HG03439 (cell line): ENCODE measurements around the gene POLR3E.
"Not testable (repeated sequence)": the region's sequence is repeated elsewhere in the genome, so short reads cannot be mapped to it uniquely, and the experiment has no call there.

Experiments
- ATAC-seq: cut with Tn5 transposase; IDR thresholded peaks from one replicate; pipeline ENCODE4 v1.9.1; 2021; ENCODE audit warnings: mild to moderate bottlenecking, moderate library complexity; ENCODE audit not compliant: unreplicated experiment

POLR3E gene

DNA sequence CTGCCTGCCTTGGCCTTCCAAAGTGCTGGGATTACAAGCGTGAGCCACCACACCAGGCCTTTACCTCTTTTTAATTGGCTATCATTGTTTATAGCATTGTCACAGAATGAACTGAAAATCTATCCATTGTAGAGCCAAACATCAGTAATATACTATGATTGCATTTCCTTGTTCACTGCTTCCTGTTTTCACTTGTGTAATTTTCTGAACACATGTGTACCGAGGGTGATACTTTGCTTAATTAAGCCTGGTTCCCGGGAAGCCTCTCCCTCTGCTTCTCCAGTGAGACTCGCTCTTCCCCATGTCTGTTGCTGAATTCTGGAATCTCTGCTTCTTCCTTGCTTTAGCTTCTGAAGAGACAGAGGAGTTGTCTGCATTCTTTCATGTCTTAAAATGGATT, 33.1 kb downstream of the POLR3E start:
- no peak for ATAC-seq

DNA sequence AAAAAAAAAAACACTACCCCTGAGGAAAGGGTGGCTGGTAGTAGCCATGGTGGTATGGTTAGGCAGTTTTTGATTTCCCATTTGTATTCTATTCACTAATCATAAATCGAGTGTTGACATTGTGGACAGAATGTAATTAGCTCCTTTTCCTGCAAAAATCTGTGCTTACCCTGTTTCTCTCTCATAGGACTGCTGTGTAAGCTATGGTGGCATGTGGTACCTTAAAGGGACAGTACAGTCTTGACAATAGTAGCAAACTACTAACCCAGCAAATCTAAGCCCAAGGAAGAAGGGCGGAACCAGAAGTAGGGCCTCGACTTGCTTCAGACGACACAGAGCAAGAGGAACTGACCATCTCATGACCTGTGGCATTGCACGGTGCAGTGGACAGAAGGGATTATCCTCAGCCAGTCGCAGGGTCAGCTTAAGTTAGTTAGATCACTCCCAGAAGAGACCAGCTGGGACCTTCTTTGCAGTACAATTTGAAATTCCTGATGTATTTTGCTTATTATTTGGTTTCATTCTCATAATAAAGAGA, 36.3 kb downstream of the POLR3E start:
- no peak for ATAC-seq

DNA sequence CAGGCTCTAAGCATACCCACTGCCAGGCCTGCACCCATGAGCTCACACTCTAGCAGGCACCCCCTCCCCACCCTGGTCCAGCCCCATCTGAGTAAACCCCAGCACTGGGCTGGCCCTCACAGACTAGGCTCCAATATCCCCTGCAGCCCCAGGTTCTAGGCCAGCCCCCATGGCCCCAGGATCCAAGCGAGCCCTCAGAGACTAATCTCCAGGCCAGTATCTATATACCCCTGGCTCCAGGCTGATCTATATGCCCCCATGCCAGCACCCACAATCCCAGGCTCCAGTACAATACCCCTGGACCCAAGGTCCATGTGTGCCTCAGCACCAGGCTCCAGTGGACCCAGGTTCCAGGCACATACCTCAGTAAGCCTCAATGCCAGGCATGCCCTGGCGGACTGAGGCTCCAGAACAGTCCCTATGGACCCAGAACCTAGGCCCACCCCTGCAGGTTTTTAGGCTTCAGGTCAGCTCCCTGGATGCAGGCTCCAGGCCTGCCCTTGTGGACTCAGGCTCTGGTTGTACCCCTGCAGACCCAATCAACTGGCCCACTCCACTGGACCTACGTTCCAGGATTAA, 38.5 kb downstream of the POLR3E start:
- no peak for ATAC-seq

DNA sequence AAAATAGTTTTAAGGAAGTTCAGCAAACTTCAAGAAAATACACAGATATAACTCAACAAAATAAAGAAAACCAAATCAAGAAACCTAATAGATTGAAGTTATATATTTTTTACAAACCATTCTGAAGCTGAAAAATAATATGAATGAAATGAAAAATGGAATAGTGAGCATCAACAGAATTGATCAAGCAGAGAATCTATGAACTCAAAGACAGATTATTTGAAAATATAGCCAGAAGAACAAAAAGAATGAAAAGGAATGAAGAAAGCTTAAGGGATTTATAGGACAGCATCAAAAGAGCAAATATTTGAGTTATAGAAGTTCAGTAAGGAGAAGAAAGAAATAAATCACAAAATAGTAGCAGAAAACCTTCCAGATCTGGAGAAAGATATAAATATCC, 39.4 kb downstream of the POLR3E start:
- ATAC-seq: no peak

DNA sequence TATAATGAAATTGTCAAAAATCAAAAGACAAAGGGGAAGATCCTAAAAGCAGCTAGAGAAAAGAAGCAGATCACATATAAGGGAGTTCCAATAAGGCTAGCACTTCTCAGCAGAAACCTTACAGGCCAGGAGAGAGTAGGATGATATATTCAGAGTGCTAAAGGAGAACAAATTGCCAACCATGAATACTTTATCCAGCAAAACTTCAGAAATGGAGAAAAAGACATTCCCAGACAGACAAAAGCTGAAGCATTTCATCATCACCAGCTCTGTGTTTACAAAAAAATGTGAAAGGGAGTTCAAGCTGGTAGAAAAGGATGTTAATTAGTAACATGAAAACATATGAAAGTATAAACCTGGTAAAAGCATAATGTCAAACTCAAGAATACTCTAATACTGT, 39.8 kb downstream of the POLR3E start:
- no peak for ATAC-seq

DNA sequence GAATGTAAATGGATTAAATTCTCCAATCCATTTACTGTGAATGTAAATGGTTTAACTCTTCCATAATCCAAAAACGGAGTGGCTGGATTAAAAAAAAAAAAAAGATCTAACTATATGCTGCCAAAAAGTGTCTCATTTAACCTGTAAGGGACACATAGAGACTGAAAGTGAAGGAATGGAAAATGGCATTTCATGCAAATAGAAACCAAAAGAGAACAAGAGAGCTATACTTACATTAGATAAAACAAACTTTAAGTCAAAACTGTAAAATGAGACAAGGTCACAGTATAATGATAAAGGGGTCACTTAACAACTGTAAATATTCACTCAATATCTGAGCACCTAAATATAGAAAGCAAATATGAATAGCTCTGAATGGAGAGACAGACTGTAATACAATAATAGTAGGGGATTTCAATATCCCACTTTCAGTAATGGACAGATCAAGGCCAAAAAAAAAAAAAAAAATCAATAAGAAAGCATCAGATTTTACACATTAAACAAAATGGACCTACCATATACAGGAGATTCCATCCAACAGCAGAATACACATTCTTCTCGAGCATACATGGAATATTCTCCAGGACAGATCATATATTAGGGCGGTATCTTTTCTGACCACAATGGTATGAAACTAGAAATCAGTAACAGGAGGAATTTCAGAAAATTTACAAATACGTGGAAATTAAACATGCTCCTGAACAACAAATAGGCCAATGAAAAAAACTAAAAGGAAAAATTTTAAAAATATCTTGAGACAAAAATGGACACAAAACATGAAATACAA, 40.8 kb downstream of the POLR3E start:
- no peak for ATAC-seq

DNA sequence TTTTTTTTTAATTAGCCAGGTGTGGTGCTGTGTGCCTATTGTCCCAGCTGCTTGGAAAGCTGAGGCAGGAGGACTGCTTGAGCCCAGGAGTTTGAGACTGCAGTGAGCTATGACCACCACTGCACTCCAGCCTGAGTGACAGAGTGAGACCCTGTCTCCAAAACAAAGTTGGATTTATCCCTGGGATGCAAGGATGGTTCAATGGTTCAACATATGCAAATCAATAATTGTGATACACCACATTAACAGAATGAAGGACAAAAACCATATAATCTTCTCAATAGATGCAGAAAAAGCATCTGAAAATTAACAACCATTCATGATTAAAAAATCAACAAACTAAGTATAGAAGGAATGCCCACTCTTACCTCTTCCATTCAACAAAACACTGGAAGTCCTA, 43.7 kb downstream of the POLR3E start:
- no peak for ATAC-seq

DNA sequence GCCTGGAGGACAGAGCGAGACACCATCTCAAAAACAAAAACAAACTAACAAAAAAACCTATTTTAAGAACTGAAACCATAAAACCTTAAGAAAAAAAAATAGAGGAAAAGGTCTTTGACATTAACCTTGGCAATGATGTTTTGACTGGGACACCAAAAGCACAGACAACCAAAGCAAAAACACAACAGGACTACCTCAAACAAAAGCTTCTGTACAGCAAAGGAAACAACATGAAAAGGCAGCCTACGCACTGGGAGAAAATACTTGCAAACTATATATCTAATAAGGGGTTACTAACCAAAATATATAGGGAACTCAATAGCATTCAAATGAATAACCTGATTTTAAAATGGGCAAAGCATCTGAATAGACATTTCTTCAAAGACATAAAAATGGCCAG, 44.9 kb downstream of the POLR3E start:
- ATAC-seq: no peak

DNA sequence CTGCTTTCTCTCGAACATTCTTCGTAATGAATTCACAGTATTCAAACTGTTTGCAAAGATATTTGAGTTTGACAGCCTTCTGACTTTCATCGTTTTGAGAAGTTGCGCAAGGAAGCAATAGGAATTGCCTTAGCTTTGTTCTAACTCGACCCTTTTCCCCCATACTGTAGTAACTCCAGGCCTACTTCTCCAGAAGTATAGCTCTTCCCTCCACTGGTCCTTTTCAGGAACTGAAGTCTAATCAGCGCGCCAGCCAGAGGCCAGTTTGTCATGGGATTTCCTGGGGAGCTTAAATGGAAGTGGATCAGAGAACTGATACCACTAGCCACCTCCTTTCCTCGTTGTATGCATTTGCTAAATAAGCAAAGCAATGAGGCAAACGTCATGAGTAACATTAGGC, 49.3 kb downstream of the POLR3E start:
- no peak for ATAC-seq

DNA sequence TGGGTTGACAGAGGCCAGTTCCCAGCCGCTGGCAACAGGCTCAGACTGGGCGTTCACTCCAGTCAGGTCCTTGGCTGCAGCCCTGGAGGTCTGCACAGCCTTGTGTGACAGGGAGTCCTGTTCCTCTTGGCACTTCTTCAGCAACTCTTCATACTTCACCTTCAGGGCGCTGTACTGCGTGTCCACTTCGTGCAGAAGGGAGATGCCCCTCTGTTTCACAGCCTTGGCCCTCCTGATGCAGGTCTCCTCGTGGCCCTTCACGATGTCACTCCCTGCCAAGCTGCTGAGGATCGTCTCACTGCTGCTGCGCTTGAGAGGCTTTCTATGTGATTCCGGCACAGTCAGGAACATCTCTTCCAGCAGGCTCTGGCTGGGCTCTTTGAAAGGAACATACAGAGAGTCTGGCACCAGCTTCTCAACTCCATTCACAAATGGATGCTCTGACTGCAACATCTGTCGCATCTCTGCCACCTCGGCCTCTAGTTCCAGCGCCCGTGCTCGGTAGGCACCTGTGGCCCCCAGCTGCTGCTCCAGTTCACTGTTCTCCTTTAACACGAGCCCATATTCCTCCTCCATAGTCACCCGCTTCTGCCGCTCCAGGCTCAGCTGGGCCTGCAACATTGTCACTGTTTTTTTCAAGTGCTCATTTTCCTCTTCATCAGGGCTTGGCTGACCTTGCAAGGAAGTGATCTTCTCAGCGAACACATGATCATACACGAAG, 50.1 kb downstream of the POLR3E start:
- ATAC-seq: no peak

DNA sequence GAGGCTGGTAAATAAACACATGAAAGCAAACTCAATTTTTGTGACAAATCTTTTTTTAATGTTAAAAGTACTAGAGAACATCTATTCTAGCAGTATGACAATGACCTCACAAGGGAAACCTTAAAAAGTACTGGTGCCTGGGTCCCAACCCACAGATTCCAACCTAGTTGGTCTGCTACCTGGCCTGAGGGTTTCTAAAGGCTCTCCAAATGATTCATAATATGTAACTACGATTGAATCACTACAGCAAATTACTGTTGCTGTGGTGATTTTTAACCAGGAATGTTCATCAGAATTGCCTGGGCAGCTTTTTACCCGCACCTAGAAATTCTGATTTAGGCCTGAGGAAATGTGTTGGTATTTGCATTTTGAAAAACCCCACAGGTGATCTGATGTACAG, 51.1 kb downstream of the POLR3E start:
- no peak for ATAC-seq

DNA sequence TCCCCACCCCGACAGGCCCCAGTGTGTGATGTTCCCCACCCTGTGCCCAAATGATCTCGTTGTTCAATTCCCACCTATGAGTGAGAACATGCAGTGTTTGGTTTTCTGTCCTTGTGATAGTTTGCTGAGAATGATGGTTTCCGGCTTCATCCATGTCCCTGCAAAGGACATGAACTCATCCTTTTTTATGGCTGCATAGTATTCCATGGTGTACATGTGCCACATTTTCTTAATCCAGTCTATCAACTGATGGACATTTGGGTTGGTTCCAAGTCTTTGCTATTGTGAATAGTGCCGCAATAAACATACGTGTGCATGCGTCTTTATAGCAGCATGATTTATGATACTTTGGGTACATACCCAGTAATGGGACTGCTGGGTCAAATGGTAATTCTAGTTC, 53.8 kb downstream of the POLR3E start:
- ATAC-seq: not testable (repeated sequence)

DNA sequence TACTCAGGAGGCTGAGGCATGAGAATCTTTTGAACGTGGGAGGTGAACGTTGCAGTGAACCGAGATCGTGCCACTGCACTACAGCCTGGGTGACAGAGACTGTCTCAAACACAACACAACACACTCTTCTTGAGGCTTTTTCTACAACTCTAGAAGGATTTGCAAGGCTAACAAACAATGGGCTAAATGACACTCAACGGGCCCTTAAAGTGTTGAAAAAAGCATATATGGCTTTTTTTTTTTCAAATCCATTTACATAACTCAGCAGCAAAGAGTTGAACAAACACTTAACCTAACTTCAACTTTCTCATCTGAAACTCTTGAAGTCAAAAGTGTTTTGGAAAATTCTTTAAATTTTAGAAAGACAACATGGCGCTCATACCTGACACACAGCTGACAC, 54.9 kb downstream of the POLR3E start:
- ATAC-seq: no peak

DNA sequence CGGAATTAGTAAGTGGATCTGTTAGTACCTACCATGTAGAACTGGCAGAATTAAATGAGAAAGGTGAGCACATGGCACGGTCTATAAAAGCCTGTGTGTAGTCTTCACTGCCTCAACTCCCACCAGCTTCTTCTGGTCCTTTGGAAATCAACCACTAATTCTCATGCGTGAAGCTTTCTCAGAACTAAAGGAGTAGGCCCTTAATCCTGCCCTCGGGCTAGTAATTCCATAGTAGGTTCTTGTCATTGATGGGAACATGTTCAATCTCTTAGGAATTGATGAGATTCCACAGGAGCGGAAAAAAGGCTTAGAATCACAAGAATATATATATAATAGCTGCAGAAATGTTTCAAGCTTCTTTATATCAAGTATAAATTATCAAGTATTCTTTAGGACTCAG, 55.5 kb downstream of the POLR3E start:
- no peak for ATAC-seq

DNA sequence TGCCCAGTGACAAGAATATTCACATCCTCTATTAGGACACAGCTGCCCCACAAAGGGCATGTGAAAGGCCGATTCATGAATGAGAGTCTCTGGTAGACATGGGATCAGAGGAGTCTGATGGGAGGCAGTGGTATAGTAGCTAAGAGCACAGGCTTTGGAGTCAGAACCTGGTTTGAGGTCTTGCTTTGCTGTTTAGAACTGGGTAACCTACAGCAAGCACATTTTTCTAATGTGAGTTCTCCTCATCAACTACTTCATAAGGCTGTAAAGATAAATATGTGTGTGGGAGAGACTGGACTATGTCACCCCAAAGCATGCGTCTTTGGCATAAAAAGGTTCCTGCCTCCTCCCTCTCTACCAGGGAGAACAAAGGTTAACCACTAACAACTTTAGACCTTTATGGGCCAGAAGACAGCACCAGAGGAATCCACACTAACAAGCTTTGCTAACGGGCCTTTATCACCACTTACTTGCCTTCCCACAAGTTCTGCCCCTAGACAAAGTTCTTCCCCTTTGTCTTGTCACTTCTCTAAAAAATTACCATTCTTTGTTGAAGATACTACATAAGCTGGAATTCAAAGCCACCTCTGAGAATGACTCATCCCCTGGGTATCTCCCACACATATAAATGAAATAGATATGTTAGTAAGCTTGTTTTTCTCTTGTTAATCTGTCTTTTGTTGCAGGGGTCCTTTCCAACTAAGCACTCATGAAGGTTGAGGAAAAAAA, 56.1 kb downstream of the POLR3E start:
- no peak for ATAC-seq

DNA sequence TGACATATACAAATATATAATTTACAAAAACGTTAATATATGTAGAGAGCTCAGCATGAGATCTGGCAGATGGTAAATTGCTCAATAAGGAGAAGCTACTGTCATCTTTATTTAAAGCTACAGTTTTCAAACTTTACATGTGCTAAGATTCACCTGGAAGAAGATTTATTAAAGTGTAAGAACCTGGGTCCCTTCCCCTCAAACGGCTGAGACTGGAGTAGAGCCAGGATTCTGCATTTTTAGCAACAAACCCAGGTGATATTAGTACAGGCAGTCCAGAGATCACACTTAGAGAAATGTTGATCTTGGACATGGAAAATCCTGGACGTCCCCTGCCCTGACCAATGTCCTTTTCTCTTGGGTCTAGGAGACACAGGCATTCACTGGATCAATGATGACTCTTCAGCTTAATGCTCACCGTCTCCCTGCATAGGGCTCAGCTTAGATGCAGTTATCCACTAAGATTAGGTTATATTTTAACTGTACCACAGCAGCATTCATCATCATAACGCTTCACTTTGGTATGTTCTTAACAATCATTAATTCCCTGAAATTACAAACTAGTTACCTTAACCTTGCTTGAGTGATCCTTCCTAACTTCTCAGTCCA, 56.8 kb downstream of the POLR3E start:
- no peak for ATAC-seq

DNA sequence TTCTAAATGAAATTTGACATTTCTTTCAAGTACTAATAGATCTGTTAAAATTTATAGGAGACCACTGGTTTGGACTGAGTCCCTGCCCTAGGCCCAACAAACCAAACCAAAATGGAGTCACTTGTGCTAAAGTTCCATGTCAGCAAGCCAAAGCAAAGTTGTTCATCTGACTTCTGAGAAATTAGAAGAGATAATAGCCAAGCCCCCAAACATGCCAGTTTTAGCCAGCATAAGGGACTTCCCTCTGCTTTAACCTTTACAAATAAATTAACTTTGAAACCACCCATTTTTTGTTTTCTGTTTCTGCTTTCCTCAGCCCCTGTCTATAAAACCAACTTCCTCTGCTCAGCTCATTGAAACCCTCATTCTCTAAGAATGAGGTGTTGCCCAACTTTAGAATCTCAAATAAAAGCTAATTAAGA, 58.3 kb downstream of the POLR3E start:
- no peak for ATAC-seq

DNA sequence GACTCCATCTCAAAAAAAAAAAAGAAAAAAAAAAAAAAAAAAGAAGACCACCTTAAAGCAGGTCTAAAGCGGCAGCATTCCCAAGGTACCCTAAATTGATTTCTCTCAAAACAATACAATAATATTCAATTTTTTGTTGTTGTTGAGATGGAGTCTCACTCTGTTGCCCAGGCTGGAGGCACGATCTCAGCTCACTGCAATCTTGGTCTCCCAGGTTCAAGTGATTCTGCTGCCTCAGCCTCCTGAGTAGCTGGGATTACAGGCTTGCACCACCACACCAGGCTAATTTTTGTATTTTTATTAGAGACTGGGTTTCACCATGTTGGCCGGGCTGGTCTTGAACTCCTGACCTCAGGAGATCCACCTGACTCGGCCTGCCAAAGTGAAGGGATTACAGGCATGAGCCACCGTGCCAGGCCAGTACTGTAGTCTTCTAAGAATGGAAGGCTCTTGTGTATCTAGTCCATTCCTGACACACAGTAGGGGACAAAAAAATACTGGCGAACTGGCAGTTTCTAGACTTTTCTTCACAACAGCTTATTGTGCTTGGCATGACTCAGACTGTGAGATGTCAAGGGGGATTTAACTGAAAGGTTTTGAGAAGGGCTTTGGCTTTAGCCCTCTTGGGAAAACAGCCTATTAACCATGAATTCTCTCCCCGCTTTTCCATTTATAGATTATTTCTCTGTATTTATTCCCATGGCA, 59.9 kb downstream of the POLR3E start:
- peak; percentile 26 for ATAC-seq

DNA sequence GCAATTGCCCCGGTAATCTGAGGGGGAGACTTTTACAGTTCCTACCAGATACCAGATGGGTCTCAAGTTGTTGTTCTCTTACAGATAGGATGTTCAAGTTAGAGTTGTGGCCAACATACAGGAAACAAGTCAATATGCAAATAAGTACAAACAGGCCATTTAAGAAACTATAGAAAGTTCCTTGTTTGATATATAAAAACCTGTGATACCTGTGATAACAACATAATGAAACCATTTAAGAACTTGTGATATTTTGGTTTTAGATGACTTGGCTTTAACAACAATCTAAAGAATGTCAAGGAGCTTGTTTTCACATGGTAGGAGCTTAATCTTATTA, 60.4 kb downstream of the POLR3E start:
- ATAC-seq: peak; percentile 55

DNA sequence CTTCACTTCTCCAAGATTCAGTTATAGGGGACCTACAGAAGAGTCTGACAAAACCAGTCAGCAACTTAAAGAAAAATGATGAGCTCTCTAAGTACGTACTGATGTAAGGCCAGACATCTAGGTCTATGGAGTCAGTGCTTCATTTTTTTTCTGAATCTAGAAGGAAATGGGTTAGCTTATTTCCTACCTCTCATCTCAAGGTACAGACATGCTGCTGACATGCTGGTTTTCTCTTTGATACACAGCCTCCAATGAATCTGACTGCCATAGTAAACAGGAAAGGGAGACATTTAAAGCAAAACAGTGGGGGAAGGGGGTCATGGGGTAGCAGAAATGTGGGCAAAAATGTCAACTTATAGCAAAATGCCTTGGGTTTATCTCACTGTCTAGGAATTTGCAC, 60.8 kb downstream of the POLR3E start:
- ATAC-seq: peak; percentile 9
